ENCODE results near the gene ARHGAP19. TPM values are rescaled to one million over a fixed set of nuclear protein-coding genes. Genes with fewer than 3 reads are reported as not detected.
"Not testable (repeated sequence)": the region's sequence is repeated elsewhere in the genome, so short reads cannot be mapped to it uniquely, and the experiment has no call there.

ARHGAP19 gene
- total RNA-seq, 1 experiment from 2014 or later, result 33.2 TPM

- DNase-seq; H3K27ac ChIP-seq (ENCODE audit: insufficient read length, low read depth, low read length): not testable (repeated sequence)
Observed at GRCh38 chr10:97290076-97290475, 2.4 kb downstream of the ARHGAP19 start.

More at GRCh38 chr10:97290076-97290475, 2.4 kb downstream of the ARHGAP19 start:
- H3K9ac ChIP-seq (ENCODE audit: extremely low read depth, insufficient read length, low read length); H2BK120ac ChIP-seq (ENCODE audit: low read depth, low read length, poor library complexity, severe bottlenecking); H3K79me2 ChIP-seq (ENCODE audit: insufficient read depth, low read length); H3K9me3 Mint-ChIP-seq; H2BK5ac ChIP-seq (ENCODE audit: insufficient read length, low read length); H4K8ac ChIP-seq (replicated peaks; ENCODE audit: insufficient read length, low read depth, low read length); H3T11ph ChIP-seq (ENCODE audit: low read length); H3K56ac ChIP-seq (ENCODE audit: insufficient read length, low read depth, low read length); H3K23me2 ChIP-seq (ENCODE audit: insufficient read length, low read depth, low read length, poor library complexity, severe bottlenecking); H3K4me3 Mint-ChIP-seq; H3K14ac ChIP-seq (ENCODE audit: insufficient read depth, low read length); H3K4me2 ChIP-seq (ENCODE audit: insufficient read depth, insufficient read length, low read length); H2BK12ac ChIP-seq (ENCODE audit: insufficient read length, low read depth, low read length); H4K91ac ChIP-seq (ENCODE audit: insufficient read length, low read depth, low read length); H2AK5ac ChIP-seq (ENCODE audit: insufficient read length, low read length); H4K5ac ChIP-seq (ENCODE audit: insufficient read length, low read depth, low read length); H3K18ac ChIP-seq (ENCODE audit: insufficient read length, low read depth, low read length); H3K4ac ChIP-seq (ENCODE audit: low read depth, low read length); H3K27me3 ChIP-seq (ENCODE audit: insufficient read depth, low read length); H3K9me3 ChIP-seq (ENCODE audit: control insufficient read depth, low read depth, low read length); H2BK15ac ChIP-seq (ENCODE audit: low read depth, low read length); H3K27me3 Mint-ChIP-seq (ENCODE audit: low read depth); H4K20me1 ChIP-seq (ENCODE audit: control insufficient read depth, insufficient read depth, insufficient read length); H3K4me1 ChIP-seq (ENCODE audit: insufficient read depth, low read length); H2AFZ ChIP-seq (ENCODE audit: low read length); H3K23ac ChIP-seq (ENCODE audit: insufficient read length, low read depth, low read length); H2BK20ac ChIP-seq (ENCODE audit: low read depth, low read length, poor library complexity, severe bottlenecking); H3K79me1 ChIP-seq (ENCODE audit: insufficient read depth, low read depth, low read length, poor library complexity, severe bottlenecking): not testable (repeated sequence)
- Mint-ChIP-seq H3K27ac (peak overlapping the region in 2 of 3 experiments; percentile 86 to 88; a peak in 5 of 7 replicates), H3K36me3 (ENCODE audit: insufficient read depth in 1 of 3, low read depth in 3 of 3) (peaks cover 9 to 34% (median 12%) of the 10 kb centered on the region in 3 experiments), H3K4me1 (peaks cover 18 to 20% of the 10 kb centered on the region in 2 experiments)
- no CpG with 5 or more reads among the region's 13 CpGs for WGBS (ENCODE audit: extremely low coverage, insufficient read length, low lambda C conversion rate)
